Omental fat pad (tissue), 4 donors: Measurements from ENCODE around the gene TNRC6A. TPM values are rescaled to one million over a fixed set of nuclear protein-coding genes. Genes with fewer than 3 reads are reported as not detected.

ENCODE experiments used
- ATAC-seq: fragments of 150-250 bp; one replicate; pipeline ENCODE4 v1.9.1; 2016; ENCODE audit warnings: mild to moderate bottlenecking, moderate library complexity; ENCODE audit not compliant: low FRiP score
- DNase-seq: peaks from one replicate; pipeline ENCODE4 v3.0.0-alpha.2; 2019; ENCODE audit warnings: low spot score
- CTCF ChIP-seq, 3 donors: fragments of 450-650 bp; IDR thresholded peaks; one replicate each; pipeline ENCODE4 v1.5.1; 2016 to 2017; ENCODE audit warnings: antibody characterized with exemption in 3 of 3, mild to moderate bottlenecking in 3 of 3, moderate library complexity in 2 of 3
- total RNA-seq, 4 donors: library from RNA; depleted of rRNA; stranded (reverse); fragments of >200 nt; gene quantifications; one replicate each; pipeline ENCODE4 v1.1.0, GENCODE V29; 2016

Gene TNRC6A
- total RNA-seq, 4 donors from 2014 or later = 30.7 to 89.5 (median 53.0) TPM

DNA sequence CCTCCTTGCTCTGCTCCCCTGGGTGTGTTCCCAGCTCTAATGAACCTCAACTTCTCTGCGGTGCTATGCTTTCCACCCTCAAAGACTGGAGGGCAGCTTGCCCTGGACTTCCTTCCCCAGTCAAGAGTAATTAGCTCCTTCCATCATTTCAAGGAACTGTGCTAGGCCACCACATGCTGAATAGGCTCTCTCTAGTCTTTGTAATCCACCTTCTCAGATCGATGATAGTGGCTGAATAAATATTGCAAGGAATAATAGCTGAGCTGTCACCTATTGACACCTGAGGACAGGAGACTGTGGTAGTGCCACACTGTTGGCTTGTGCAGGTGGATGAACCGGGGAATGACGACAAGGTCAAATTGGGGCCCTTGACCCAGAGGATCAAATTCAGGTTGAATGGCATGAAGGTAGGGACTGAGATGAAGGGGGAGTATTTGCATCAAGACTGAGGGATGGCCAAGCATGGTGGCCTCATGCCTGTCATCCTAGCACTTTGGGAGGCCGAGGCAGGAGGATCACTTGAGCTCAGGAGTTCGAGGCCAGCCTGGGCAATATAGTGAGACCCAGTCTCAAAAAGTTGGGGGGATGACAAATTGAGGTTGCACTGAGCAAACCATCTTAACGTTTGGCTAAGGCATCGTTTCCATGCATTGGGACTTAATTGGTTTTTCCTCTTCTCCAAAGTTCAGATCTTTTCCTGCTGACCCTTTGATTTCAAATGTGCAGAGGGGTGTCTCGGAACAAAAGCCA lies 97.5 kb downstream of the TNRC6A start:
- no peak for ATAC-seq

DNA sequence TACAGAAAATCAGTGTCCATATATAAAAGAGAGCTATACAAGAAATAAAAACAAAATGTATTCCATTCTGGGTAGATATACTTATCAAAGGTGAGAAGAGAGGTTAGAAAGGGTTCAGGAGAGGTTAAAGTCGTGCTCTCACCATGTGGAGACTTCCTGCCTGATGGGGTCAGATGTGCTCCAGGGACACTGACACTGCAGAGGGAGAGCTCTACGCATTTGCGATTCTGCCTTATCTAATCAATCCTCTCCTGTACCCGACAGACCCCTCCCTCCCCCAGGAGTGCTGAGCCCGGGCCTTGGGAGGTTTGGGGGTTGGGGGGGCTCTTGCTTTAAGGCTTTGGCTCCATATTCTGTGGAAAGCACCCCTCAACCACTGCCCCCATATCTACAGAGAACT lies 99.7 kb downstream of the TNRC6A start:
- ATAC-seq (no peak), DNase-seq (no peak)
- TF ChIP-seq CTCF (IDR thresholded peaks at IDR 0.05) = no peak

More for the DNA sequence above, 97.5 kb downstream of the TNRC6A start:
- TF ChIP-seq CTCF (IDR thresholded peaks at IDR 0.05) = no peak
- DNase-seq = no peak

DNA sequence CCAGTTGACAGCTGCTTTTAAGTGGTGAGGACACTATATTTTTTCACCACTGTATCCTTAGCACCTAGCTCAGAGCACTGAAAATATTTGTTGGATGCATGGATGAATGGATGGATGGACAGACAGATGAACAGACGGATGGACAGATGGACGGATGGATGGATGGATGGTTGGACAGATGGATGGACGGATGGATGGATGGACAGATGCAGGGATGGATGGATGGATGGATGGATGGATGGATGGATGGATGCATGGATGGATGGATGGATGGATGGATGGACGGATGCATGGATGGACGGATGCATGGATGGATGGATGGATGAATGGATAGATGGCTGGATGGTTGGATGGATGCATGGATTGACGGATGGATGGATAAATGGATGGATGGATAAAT lies 103.9 kb downstream of the TNRC6A start:
- no peak for ATAC-seq
- no peak for TF ChIP-seq CTCF (IDR thresholded peaks at IDR 0.05)
- DNase-seq = no peak

- ATAC-seq (peak; percentile 54), DNase-seq (no peak)
- no peak for TF ChIP-seq CTCF (IDR thresholded peaks at IDR 0.05)
Observed at GRCh38 chr16:24834459-24835335, 105.2 kb downstream of the TNRC6A start.

DNA sequence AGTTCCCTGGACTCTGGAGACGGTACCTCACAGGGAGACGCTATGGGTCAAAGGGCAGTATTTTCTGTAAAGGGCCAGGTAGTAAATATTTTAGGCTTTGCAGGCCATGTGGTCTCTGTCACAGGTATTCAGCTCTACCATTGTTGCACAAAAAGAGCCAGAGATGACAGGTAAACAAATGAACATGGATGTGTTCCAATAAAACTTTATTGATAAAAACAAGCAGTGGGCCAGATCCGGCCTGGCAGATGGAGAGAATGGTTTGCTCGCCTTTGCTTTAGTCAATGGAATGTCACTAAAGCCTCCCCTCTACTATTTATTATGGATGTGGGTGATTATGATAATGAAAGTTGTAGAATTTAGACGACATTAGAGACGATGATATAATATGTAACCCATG lies 107.4 kb downstream of the TNRC6A start:
- DNase-seq (no peak), ATAC-seq (no peak)
- no peak for TF ChIP-seq CTCF (IDR thresholded peaks at IDR 0.05)

DNA sequence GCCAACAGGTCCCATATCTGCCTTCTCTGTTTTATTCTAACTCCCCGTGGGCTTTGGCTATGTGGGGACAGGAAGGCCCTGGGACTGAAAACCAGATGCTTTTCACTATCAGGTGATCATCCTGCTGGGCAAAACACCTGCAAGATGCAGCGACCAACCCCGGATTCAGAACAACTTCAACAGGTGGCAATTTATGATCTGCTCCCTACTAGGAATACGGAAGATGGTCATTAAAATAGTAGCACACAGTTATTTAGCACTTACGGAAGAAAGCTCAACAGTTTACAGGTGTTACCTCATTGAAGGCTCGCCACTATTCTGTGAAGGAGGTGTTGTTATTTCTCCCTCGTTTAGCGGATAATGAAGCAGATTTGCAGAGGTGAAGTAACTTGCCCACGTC lies 108.5 kb downstream of the TNRC6A start:
- no peak for TF ChIP-seq CTCF (IDR thresholded peaks at IDR 0.05)
- ATAC-seq (no peak), DNase-seq (no peak)
